IPS DF 6.9 (cell line): ENCODE measurements around the gene HTR7.

Experiments used
- DNase-seq: peaks from one replicate; pipeline ENCODE4 v3.0.0-alpha.2; 2013; ENCODE audit warnings: low read depth, low spot score
- H3K27ac ChIP-seq: one replicate; pipeline ENCODE4 v1.5.1; 2013; ENCODE audit warnings: low read length, control low read depth
- H3K27me3 ChIP-seq: 2 replicates; pipeline ENCODE4 v1.6.1; 2013; ENCODE audit warnings: mild to moderate bottlenecking, low read length; ENCODE audit not compliant: control insufficient read depth, insufficient read depth
- H3K36me3 ChIP-seq: 2 replicates; pipeline ENCODE4 v1.6.1; 2013; ENCODE audit warnings: low read length; ENCODE audit not compliant: control insufficient read depth, insufficient read depth
- H3K4me1 ChIP-seq: 2 replicates; pipeline ENCODE4 v1.6.1; 2013; ENCODE audit warnings: low read length; ENCODE audit not compliant: control insufficient read depth, insufficient read depth
- H3K4me3 ChIP-seq: 2 replicates; pipeline ENCODE4 v1.5.1; 2013; ENCODE audit warnings: mild to moderate bottlenecking, low read length
- H3K9me3 ChIP-seq: 2 replicates; pipeline ENCODE4 v1.6.1; 2013; ENCODE audit warnings: low read length, inconsistent platforms; ENCODE audit not compliant: control insufficient read depth, insufficient read depth
- WGBS: extraction: QIAGEN DNeasy Blood & Tissue Kit; methylation state at CpG from one replicate; pipeline ENCODE4 v1.1.7; 2013; ENCODE audit warnings: mixed read lengths, missing lambda C conversion rate; ENCODE audit not compliant: insufficient read length, insufficient coverage; 5-methylcytosine and 5-hydroxymethylcytosine counted together

Gene HTR7

GRCh38 chr10:90746829-90747228 lies 111.0 kb downstream of the HTR7 start:
- Histone ChIP-seq H3K36me3 (no peaks in the 10 kb centered on the region), H3K27me3 (no peaks in the 10 kb centered on the region), H3K4me1 (no peaks in the 10 kb centered on the region), H3K4me3 (no peak overlapping the region), H3K27ac (no peak overlapping the region), H3K9me3 (no peaks in the 10 kb centered on the region)
- no peak for DNase-seq
- WGBS: no CpG with 5 or more reads among the region's 3 CpGs

GRCh38 chr10:90745565-90745964 lies 112.3 kb downstream of the HTR7 start:
- Histone ChIP-seq H3K36me3 (no peaks in the 10 kb centered on the region), H3K9me3 (no peaks in the 10 kb centered on the region), H3K27ac (no peak overlapping the region), H3K27me3 (no peaks in the 10 kb centered on the region), H3K4me3 (no peak overlapping the region), H3K4me1 (no peaks in the 10 kb centered on the region)
- no CpG with 5 or more reads among the region's 2 CpGs for WGBS
- no peak for DNase-seq

- Histone ChIP-seq H3K4me1 (no peaks in the 10 kb centered on the region), H3K4me3 (no peak overlapping the region), H3K27ac (no peak overlapping the region), H3K9me3 (no peaks in the 10 kb centered on the region), H3K36me3 (no peaks in the 10 kb centered on the region), H3K27me3 (no peaks in the 10 kb centered on the region)
- WGBS: no CpG with 5 or more reads among the region's 3 CpGs
- DNase-seq: no peak
Measured at GRCh38 chr10:90743291-90743690, 114.5 kb downstream of the HTR7 start.

GRCh38 chr10:90741926-90742565 lies 115.8 kb downstream of the HTR7 start:
- WGBS: no CpG with 5 or more reads among the region's 3 CpGs
- no peak for DNase-seq
- Histone ChIP-seq H3K9me3 (no peaks in the 10 kb centered on the region), H3K27me3 (no peaks in the 10 kb centered on the region), H3K4me3 (no peak overlapping the region), H3K4me1 (no peaks in the 10 kb centered on the region), H3K27ac (no peak overlapping the region), H3K36me3 (no peaks in the 10 kb centered on the region)

- Histone ChIP-seq H3K4me1 (no peaks in the 10 kb centered on the region), H3K27me3 (no peaks in the 10 kb centered on the region), H3K9me3 (no peaks in the 10 kb centered on the region), H3K4me3 (no peak overlapping the region), H3K36me3 (no peaks in the 10 kb centered on the region), H3K27ac (no peak overlapping the region)
- no peak for DNase-seq
- WGBS: no CpG with 5 or more reads among the region's 2 CpGs
Measured at GRCh38 chr10:90740265-90740664, 117.6 kb downstream of the HTR7 start.

- no peaks in the 10 kb centered on the region for H3K27me3 ChIP-seq
- no peaks in the 10 kb centered on the region for H3K9me3 ChIP-seq
- no CpG with 5 or more reads among the region's 2 CpGs for WGBS
- H3K36me3 ChIP-seq: no peaks in the 10 kb centered on the region
- no peak overlapping the region for H3K27ac ChIP-seq
- DNase-seq: no peak
- no peak overlapping the region for H3K4me3 ChIP-seq
- no peaks in the 10 kb centered on the region for H3K4me1 ChIP-seq
Measured at GRCh38 chr10:90738885-90739284, 119.0 kb downstream of the HTR7 start.

GRCh38 chr10:90734415-90734814 lies 123.4 kb downstream of the HTR7 start:
- no CpG with 5 or more reads among the region's 2 CpGs for WGBS
- Histone ChIP-seq H3K27ac (no peak overlapping the region), H3K27me3 (no peaks in the 10 kb centered on the region), H3K9me3 (no peaks in the 10 kb centered on the region), H3K4me1 (no peaks in the 10 kb centered on the region), H3K4me3 (no peak overlapping the region), H3K36me3 (no peaks in the 10 kb centered on the region)
- no peak for DNase-seq

- no peak for DNase-seq
- no peaks in the 10 kb centered on the region for H3K4me1 ChIP-seq
- H3K36me3 ChIP-seq: no peaks in the 10 kb centered on the region
- no peak overlapping the region for H3K27ac ChIP-seq
- WGBS: no CpG with 5 or more reads among the region's 3 CpGs
- H3K4me3 ChIP-seq: no peak overlapping the region
- H3K27me3 ChIP-seq: no peaks in the 10 kb centered on the region
- H3K9me3 ChIP-seq: no peaks in the 10 kb centered on the region
Measured at GRCh38 chr10:90732581-90732980, 125.3 kb downstream of the HTR7 start.

- Histone ChIP-seq H3K4me1 (no peaks in the 10 kb centered on the region), H3K4me3 (no peak overlapping the region), H3K36me3 (no peaks in the 10 kb centered on the region), H3K9me3 (no peaks in the 10 kb centered on the region), H3K27me3 (no peaks in the 10 kb centered on the region), H3K27ac (no peak overlapping the region)
- DNase-seq: no peak
- no CpG with 5 or more reads among the region's 6 CpGs for WGBS
Measured at GRCh38 chr10:90723416-90724068, 134.3 kb downstream of the HTR7 start.

- no peak overlapping the region for H3K4me3 ChIP-seq
- H3K9me3 ChIP-seq: no peaks in the 10 kb centered on the region
- no CpG with 5 or more reads among the region's 5 CpGs for WGBS
- no peaks in the 10 kb centered on the region for H3K4me1 ChIP-seq
- no peak overlapping the region for H3K27ac ChIP-seq
- H3K27me3 ChIP-seq: no peaks in the 10 kb centered on the region
- H3K36me3 ChIP-seq: no peaks in the 10 kb centered on the region
- no peak for DNase-seq
Measured at GRCh38 chr10:90722832-90723231, 135.0 kb downstream of the HTR7 start.

GRCh38 chr10:90718182-90718581 lies 139.7 kb downstream of the HTR7 start:
- no peak overlapping the region for H3K4me3 ChIP-seq
- H3K27ac ChIP-seq: no peak overlapping the region
- DNase-seq: no peak
- no CpG with 5 or more reads among the region's 3 CpGs for WGBS
- no peaks in the 10 kb centered on the region for H3K9me3 ChIP-seq
- no peaks in the 10 kb centered on the region for H3K36me3 ChIP-seq
- no peaks in the 10 kb centered on the region for H3K4me1 ChIP-seq
- H3K27me3 ChIP-seq: no peaks in the 10 kb centered on the region
